ENCODE results near the gene RFX1.
"Not testable (repeated sequence)": the region's sequence is repeated elsewhere in the genome, so short reads cannot be mapped to it uniquely, and the experiment has no call there.

Gene RFX1

GRCh38 chr19:14030997-14031718, 25.0 kb upstream of the RFX1 start:
- H3K79me2 ChIP-seq (ENCODE audit: low read length): no peaks in the 10 kb centered on the region
- no peak overlapping the region for H3K27ac ChIP-seq (ENCODE audit: low read length)
- peak overlapping the region; percentile 67 for H3K9ac ChIP-seq (ENCODE audit: low read length)
- H3K9me3 ChIP-seq (replicated peaks; ENCODE audit: insufficient read depth, low read length): no peaks in the 10 kb centered on the region
- H2AFZ ChIP-seq (ENCODE audit: low read length): peak overlapping the region; percentile 91
- peak overlapping the region; percentile 75; the same call in 1 of the 2 replicates for H3K4me2 ChIP-seq (ENCODE audit: low read depth, low read length)
- no peak for DNase-seq
- peak overlapping the region; percentile 86 for H3K4me3 ChIP-seq (ENCODE audit: low read length)
- H3F3A ChIP-seq (ENCODE audit: insufficient read depth, low read length): no peaks in the 10 kb centered on the region
- H3K9me2 ChIP-seq (replicated peaks; ENCODE audit: insufficient read depth, low read length): no peaks in the 10 kb centered on the region
- H4K20me1 ChIP-seq (ENCODE audit: insufficient read depth, low read length): no peaks in the 10 kb centered on the region
- peaks cover 7% of the 10 kb centered on the region; the same call in 1 of the 2 replicates for H3K27me3 ChIP-seq (replicated peaks; ENCODE audit: insufficient read depth, low read length)
- no peaks in the 10 kb centered on the region for H3K36me3 ChIP-seq (replicated peaks; ENCODE audit: insufficient read depth, low read length)
- 0 out of 2 replicates have a peak, but pooled peaks cover 3% of the 10 kb centered on the region for H3K4me1 ChIP-seq (ENCODE audit: low read length)
- no peak for TF ChIP-seq EZH2 (optimal IDR thresholded peaks at IDR 0.05; ENCODE audit: low read depth, low read length)
- no peak for TF ChIP-seq EZH2phosphoT487 (IDR thresholded peaks at IDR 0.05; ENCODE audit: low read length)
- TF ChIP-seq, protein P1, sequence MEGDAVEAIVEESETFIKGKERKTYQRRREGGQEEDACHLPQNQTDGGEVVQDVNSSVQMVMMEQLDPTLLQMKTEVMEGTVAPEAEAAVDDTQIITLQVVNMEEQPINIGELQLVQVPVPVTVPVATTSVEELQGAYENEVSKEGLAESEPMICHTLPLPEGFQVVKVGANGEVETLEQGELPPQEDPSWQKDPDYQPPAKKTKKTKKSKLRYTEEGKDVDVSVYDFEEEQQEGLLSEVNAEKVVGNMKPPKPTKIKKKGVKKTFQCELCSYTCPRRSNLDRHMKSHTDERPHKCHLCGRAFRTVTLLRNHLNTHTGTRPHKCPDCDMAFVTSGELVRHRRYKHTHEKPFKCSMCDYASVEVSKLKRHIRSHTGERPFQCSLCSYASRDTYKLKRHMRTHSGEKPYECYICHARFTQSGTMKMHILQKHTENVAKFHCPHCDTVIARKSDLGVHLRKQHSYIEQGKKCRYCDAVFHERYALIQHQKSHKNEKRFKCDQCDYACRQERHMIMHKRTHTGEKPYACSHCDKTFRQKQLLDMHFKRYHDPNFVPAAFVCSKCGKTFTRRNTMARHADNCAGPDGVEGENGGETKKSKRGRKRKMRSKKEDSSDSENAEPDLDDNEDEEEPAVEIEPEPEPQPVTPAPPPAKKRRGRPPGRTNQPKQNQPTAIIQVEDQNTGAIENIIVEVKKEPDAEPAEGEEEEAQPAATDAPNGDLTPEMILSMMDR (IDR thresholded peaks at IDR 0.05; ENCODE audit: low read length): no peak

- H3K4me1 ChIP-seq (ENCODE audit: low read length): 0 out of 2 replicates have a peak, but pooled peaks cover 3% of the 10 kb centered on the region
- no peak overlapping the region for H3K4me2 ChIP-seq (ENCODE audit: low read depth, low read length)
- H3K9me3 ChIP-seq (replicated peaks; ENCODE audit: insufficient read depth, low read length): no peaks in the 10 kb centered on the region
- H4K20me1 ChIP-seq (ENCODE audit: insufficient read depth, low read length): no peaks in the 10 kb centered on the region
- no peak overlapping the region for H2AFZ ChIP-seq (ENCODE audit: low read length)
- TF ChIP-seq EZH2phosphoT487 (IDR thresholded peaks at IDR 0.05; ENCODE audit: low read length) (no peak), EZH2 (optimal IDR thresholded peaks at IDR 0.05; ENCODE audit: low read depth, low read length) (no peak)
- no peaks in the 10 kb centered on the region for H3K9me2 ChIP-seq (replicated peaks; ENCODE audit: insufficient read depth, low read length)
- DNase-seq: no peak
- H3K27ac ChIP-seq (ENCODE audit: low read length): no peak overlapping the region
- no peaks in the 10 kb centered on the region for H3K79me2 ChIP-seq (ENCODE audit: low read length)
- no peak overlapping the region for H3K9ac ChIP-seq (ENCODE audit: low read length)
- H3K4me3 ChIP-seq (ENCODE audit: low read length): no peak overlapping the region
- H3F3A ChIP-seq (ENCODE audit: insufficient read depth, low read length): no peaks in the 10 kb centered on the region
- H3K27me3 ChIP-seq (replicated peaks; ENCODE audit: insufficient read depth, low read length): peaks cover 7% of the 10 kb centered on the region; the same call in 1 of the 2 replicates
- no peaks in the 10 kb centered on the region for H3K36me3 ChIP-seq (replicated peaks; ENCODE audit: insufficient read depth, low read length)
Measured at GRCh38 chr19:14028901-14029300, 22.8 kb upstream of the RFX1 start.

GRCh38 chr19:14027856-14028450, 21.8 kb upstream of the RFX1 start, which contains the start of gene RLN3:
Gene RLN3 (plus strand): TSS chr19:14028148. CDS start chr19:14028205, 57 bp downstream.
- H3K4me2 ChIP-seq (ENCODE audit: low read depth, low read length): no peak within 1 kb of the TSS
- H3K4me1 ChIP-seq (ENCODE audit: low read length): 0 out of 2 replicates have a peak, but pooled peaks cover 3% of the 10 kb centered on the region
- no peak for DNase-seq

GRCh38 chr19:14026652-14027192, 20.6 kb upstream of the RFX1 start:
- H3K9ac ChIP-seq (ENCODE audit: low read length); H3K79me2 ChIP-seq (ENCODE audit: low read length); H3K9me2 ChIP-seq (replicated peaks; ENCODE audit: insufficient read depth, low read length); H3K9me3 ChIP-seq (replicated peaks; ENCODE audit: insufficient read depth, low read length); H3K27ac ChIP-seq (ENCODE audit: low read length); DNase-seq; H3K4me1 ChIP-seq (ENCODE audit: low read length); H3K4me2 ChIP-seq (ENCODE audit: low read depth, low read length); H3K27me3 ChIP-seq (replicated peaks; ENCODE audit: insufficient read depth, low read length); H4K20me1 ChIP-seq (ENCODE audit: insufficient read depth, low read length); H3K36me3 ChIP-seq (replicated peaks; ENCODE audit: insufficient read depth, low read length); H2AFZ ChIP-seq (ENCODE audit: low read length); H3K4me3 ChIP-seq (ENCODE audit: low read length); H3F3A ChIP-seq (ENCODE audit: insufficient read depth, low read length): not testable (repeated sequence)

More at GRCh38 chr19:14027856-14028450, 21.8 kb upstream of the RFX1 start, which contains the start of gene RLN3:
- no peaks in the 10 kb centered on the region for H3K9me3 ChIP-seq (replicated peaks; ENCODE audit: insufficient read depth, low read length)
- no peaks in the 10 kb centered on the region for H3K36me3 ChIP-seq (replicated peaks; ENCODE audit: insufficient read depth, low read length)
- peaks cover 7% of the 10 kb centered on the region; the same call in 1 of the 2 replicates for H3K27me3 ChIP-seq (replicated peaks; ENCODE audit: insufficient read depth, low read length)
- no peaks in the 10 kb centered on the region for H4K20me1 ChIP-seq (ENCODE audit: insufficient read depth, low read length)
- TF ChIP-seq, protein P1 (IDR thresholded peaks at IDR 0.05; ENCODE audit: low read length): no peak
- no peak for TF ChIP-seq EZH2 (optimal IDR thresholded peaks at IDR 0.05; ENCODE audit: low read depth, low read length)
- TF ChIP-seq EZH2phosphoT487 (IDR thresholded peaks at IDR 0.05; ENCODE audit: low read length): no peak
- H3K27ac ChIP-seq (ENCODE audit: low read length): no peak within 1 kb of the TSS
- no peaks in the 10 kb centered on the region for H3K9me2 ChIP-seq (replicated peaks; ENCODE audit: insufficient read depth, low read length)
- H2AFZ ChIP-seq (ENCODE audit: low read length): no peak within 1 kb of the TSS
- no peak within 1 kb of the TSS for H3K9ac ChIP-seq (ENCODE audit: low read length)
- H3F3A ChIP-seq (ENCODE audit: insufficient read depth, low read length): no peaks in the 10 kb centered on the region
- H3K4me3 ChIP-seq (ENCODE audit: low read length): no peak within 1 kb of the TSS
- no peaks in the 10 kb centered on the region for H3K79me2 ChIP-seq (ENCODE audit: low read length)

All from MM.1S (cell line).